Parathyroid adenoma (tissue), 2 donors: ENCODE measurements around the gene RAPSN.

ENCODE experiments used
- H2AFZ ChIP-seq: fragments of 300-600 bp; sonication (generic); one replicate; pipeline ENCODE4 v1.7.0; 2017; ENCODE audit warnings: antibody characterized with exemption, mild to moderate bottlenecking
- H3K27ac ChIP-seq: fragments of 300-600 bp; sonication (generic); one replicate; pipeline ENCODE4 v1.7.0; 2017
- H3K27me3 ChIP-seq: fragments of 300-600 bp; sonication (generic); one replicate; pipeline ENCODE4 v1.7.0; 2017; ENCODE audit warnings: low read length; ENCODE audit not compliant: control insufficient read depth, insufficient read depth
- H3K36me3 ChIP-seq: fragments of 300-600 bp; sonication (generic); one replicate; pipeline ENCODE4 v1.7.0; 2017; ENCODE audit warnings: low read length; ENCODE audit not compliant: control insufficient read depth, insufficient read depth
- H3K4me1 ChIP-seq: fragments of 300-600 bp; sonication (generic); one replicate; pipeline ENCODE4 v1.7.0; 2017; ENCODE audit warnings: control low read depth
- H3K4me2 ChIP-seq: fragments of 300-600 bp; sonication (generic); one replicate; pipeline ENCODE4 v1.7.0; 2017; ENCODE audit warnings: low read length
- H3K4me3 ChIP-seq: fragments of 300-600 bp; sonication (generic); one replicate; pipeline ENCODE4 v1.7.0; 2017; ENCODE audit warnings: low read depth, low read length
- H3K79me2 ChIP-seq: fragments of 300-600 bp; sonication (generic); one replicate; pipeline ENCODE4 v1.7.0; 2017; ENCODE audit warnings: control low read depth
- H3K9ac ChIP-seq: fragments of 300-600 bp; sonication (generic); one replicate; pipeline ENCODE4 v1.7.0; 2017; ENCODE audit warnings: mild to moderate bottlenecking
- H3K9me3 ChIP-seq: fragments of 300-600 bp; sonication (generic); one replicate; pipeline ENCODE4 v1.7.0; 2017; ENCODE audit warnings: low read length; ENCODE audit not compliant: control insufficient read depth
- TF ChIP-seq, protein P1 (sequence below): fragments of 300-600 bp; sonication (generic); IDR thresholded peaks from one replicate; pipeline ENCODE4 v1.7.0; 2017; ENCODE audit warnings: antibody characterized with exemption, mild to moderate bottlenecking
- donor health status: primary hyperparathyroidism.

The RAPSN gene

DNA sequence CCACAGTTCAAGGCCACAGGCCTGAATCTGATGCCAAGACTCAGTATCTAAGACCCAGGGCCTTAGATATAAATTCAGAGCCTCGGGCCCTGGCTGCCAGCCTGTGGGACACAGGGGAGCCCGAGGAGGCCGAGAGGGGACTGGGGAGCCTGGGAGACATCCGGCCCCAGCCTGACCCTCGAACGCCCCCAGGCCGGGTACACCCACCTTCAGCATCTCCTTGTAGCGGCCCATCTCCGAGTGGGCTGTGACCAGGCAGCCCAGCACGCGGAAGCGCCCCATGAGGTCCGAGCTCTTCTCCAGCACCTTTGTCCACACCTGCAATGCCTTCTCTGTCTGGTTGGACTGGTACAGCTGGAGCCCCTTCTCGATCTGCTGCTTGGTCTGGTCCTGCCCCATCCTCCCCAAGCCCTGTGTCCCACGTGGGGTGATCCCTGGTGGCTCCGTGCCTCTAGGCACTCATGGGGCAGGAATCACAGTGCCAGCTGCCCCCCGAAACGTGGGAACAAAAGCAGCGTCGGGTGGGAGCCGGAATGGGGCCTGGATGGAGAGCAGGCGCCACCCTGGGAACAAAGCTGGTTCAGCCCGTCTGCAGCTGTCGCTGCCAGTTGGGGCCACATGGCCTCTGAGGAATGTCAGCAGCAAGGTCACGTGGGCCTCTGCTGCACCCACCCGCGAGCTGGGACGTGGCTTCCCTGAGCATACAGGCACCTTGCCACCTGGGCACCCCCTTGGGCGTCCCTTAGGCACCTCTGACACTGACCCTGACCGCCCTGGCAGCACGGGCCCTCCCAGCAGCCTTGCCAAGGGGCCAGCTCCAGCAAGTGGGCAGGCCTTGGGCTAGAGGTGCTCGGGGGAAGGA is at the start of gene RAPSN:
Gene RAPSN, minus strand, starts transcription at position 571 of the 862 bp plus-strand sequence. Its CDS starts 172 bp downstream, at position 399.
- Histone ChIP-seq H3K9me3 (no peaks in the 10 kb centered on the region), H3K27ac (no peak within 1 kb of the TSS), H3K4me1 (no peaks in the 10 kb centered on the region), H3K4me3 (no peak within 1 kb of the TSS), H3K79me2 (no peaks in the 10 kb centered on the region), H3K9ac (no peak within 1 kb of the TSS), H3K36me3 (no peaks in the 10 kb centered on the region), H2AFZ (no peak within 1 kb of the TSS), H3K27me3 (no peaks in the 10 kb centered on the region), H3K4me2 (no peak within 1 kb of the TSS)
- TF ChIP-seq, protein P1, sequence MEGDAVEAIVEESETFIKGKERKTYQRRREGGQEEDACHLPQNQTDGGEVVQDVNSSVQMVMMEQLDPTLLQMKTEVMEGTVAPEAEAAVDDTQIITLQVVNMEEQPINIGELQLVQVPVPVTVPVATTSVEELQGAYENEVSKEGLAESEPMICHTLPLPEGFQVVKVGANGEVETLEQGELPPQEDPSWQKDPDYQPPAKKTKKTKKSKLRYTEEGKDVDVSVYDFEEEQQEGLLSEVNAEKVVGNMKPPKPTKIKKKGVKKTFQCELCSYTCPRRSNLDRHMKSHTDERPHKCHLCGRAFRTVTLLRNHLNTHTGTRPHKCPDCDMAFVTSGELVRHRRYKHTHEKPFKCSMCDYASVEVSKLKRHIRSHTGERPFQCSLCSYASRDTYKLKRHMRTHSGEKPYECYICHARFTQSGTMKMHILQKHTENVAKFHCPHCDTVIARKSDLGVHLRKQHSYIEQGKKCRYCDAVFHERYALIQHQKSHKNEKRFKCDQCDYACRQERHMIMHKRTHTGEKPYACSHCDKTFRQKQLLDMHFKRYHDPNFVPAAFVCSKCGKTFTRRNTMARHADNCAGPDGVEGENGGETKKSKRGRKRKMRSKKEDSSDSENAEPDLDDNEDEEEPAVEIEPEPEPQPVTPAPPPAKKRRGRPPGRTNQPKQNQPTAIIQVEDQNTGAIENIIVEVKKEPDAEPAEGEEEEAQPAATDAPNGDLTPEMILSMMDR, result no peak

DNA sequence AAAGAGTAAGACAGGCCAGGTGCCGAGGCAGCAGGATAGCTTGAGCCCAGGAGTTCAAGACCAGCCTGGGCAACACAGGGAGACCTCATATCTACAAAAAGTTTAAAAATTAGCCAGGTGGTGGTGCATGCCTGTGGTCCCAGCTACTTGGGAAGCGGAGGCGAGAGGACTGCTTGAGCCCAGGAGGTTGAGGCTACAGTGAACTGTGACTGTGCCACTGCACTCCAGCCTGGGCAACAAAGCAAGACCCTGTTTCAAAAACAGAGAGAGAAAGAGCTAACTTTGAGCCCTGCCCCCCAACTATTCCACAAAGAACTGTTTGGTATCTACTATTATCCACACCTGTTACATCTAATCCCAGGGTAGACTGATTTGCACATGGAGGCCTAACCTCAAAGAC is 49.2 kb upstream of the RAPSN start:
- no peaks in the 10 kb centered on the region for H3K9me3 ChIP-seq
- H3K4me2 ChIP-seq, result peak overlapping the region; percentile 74
- peak overlapping the region; percentile 81 for H3K4me3 ChIP-seq
- TF ChIP-seq, protein P1, result no peak
- H2AFZ ChIP-seq, result no peak overlapping the region
- no peaks in the 10 kb centered on the region for H3K27me3 ChIP-seq
- peaks cover 31% of the 10 kb centered on the region for H3K4me1 ChIP-seq
- no peak overlapping the region for H3K9ac ChIP-seq
- H3K79me2 ChIP-seq, result peaks cover 33% of the 10 kb centered on the region
- no peaks in the 10 kb centered on the region for H3K36me3 ChIP-seq
- H3K27ac ChIP-seq, result peak overlapping the region; percentile 86

DNA sequence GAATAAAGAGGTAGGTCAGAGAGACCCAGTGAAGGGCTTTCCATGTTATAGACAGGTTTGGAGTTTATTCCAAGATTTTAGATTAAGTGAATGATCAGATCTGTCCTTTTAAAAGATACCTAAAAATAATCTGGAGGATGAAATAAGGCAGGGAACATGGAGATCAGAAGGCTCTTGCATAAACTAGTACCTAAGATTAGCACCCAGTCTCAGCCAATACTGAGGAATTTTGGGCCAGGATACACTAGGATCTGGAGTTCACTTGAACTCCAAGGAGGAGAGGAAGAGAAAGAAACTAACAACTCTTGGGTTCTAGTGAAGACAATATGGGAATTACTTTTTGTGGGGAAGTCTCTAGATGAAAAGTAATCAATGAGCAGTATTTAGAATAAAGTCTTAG is 47.9 kb upstream of the RAPSN start:
- Histone ChIP-seq H3K79me2 (peaks cover 39% of the 10 kb centered on the region), H2AFZ (no peak overlapping the region), H3K27me3 (no peaks in the 10 kb centered on the region), H3K9ac (no peak overlapping the region), H3K9me3 (no peaks in the 10 kb centered on the region), H3K4me3 (peak overlapping the region; percentile 81), H3K4me1 (peaks cover 28% of the 10 kb centered on the region), H3K4me2 (peak overlapping the region; percentile 74), H3K36me3 (no peaks in the 10 kb centered on the region), H3K27ac (no peak overlapping the region)
- TF ChIP-seq, protein P1, result no peak

DNA sequence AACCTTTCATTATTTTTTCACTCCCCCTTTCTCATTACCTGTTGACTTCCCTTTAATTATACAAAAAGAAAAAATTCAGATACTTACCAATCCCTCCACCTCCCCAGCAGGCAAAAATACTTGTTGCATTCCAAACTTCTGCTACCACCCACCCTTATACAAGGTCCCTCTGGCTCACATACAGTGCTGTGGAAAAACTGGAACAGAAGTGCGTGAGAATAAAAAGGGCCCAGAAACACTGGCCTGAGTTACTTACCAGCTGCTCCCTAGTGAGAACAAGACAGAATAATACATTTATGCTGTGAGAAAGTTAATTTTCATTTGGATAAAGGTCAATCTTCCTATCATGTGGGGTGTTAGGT is 46.9 kb upstream of the RAPSN start:
- no peaks in the 10 kb centered on the region for H3K36me3 ChIP-seq
- H3K9ac ChIP-seq, result no peak overlapping the region
- TF ChIP-seq, protein P1, result no peak
- H3K27me3 ChIP-seq, result no peaks in the 10 kb centered on the region
- H3K79me2 ChIP-seq, result peaks cover 44% of the 10 kb centered on the region
- peak overlapping the region; percentile 74 for H3K4me2 ChIP-seq
- peaks cover 22% of the 10 kb centered on the region for H3K4me1 ChIP-seq
- H3K9me3 ChIP-seq, result no peaks in the 10 kb centered on the region
- H3K27ac ChIP-seq, result no peak overlapping the region
- no peak overlapping the region for H2AFZ ChIP-seq
- peak overlapping the region; percentile 31 for H3K4me3 ChIP-seq
